ENCODE results near the gene ERC1.

Gene ERC1

GRCh38 chr12:1080520-1081223, 89.6 kb downstream of the ERC1 start (continued):
- TF ChIP-seq ZNF792 (tag by site-specific recombination; IDR thresholded peaks at IDR 0.05) (no peak), ZNF670 (tag by site-specific recombination; IDR thresholded peaks at IDR 0.05; ENCODE audit: low read depth) (no peak), ZBTB44 (tag by site-specific recombination; IDR thresholded peaks at IDR 0.05) (no peak), ZNF2 (tag by site-specific recombination; IDR thresholded peaks at IDR 0.05) (no peak), ZNF768 (tag by site-specific recombination; IDR thresholded peaks at IDR 0.05) (no peak), ZNF391 (tag by site-specific recombination; IDR thresholded peaks at IDR 0.05; ENCODE audit: borderline replicate concordance, low read depth) (no peak)

- TF ChIP-seq ZNF48 (tag by site-specific recombination; IDR thresholded peaks at IDR 0.05) (no peak), ZSCAN30 (tag by site-specific recombination; IDR thresholded peaks at IDR 0.05) (peak; percentile 17; the same call in 1 of the 2 replicates), ZNF350 (tag by site-specific recombination; IDR thresholded peaks at IDR 0.05) (no peak), PRDM1 (tag by site-specific recombination; IDR thresholded peaks at IDR 0.05) (0 out of 2 replicates have a peak, but pooled peaks have one; percentile 5), ZBTB17 (tag by site-specific recombination; IDR thresholded peaks at IDR 0.05) (peak; percentile 89), GFI1B (tag by site-specific recombination; IDR thresholded peaks at IDR 0.05) (peak; percentile 40; the same call in 1 of the 2 replicates), ZIC2 (tag by site-specific recombination; IDR thresholded peaks at IDR 0.05) (peak; percentile 57)
- no peaks in the 10 kb centered on the region for H3K9me3 ChIP-seq (ENCODE audit: control insufficient read depth, insufficient read depth, low read depth, low read length)
- peaks cover 5% of the 10 kb centered on the region for H3K4me1 ChIP-seq (ENCODE audit: control insufficient read depth, insufficient read depth, low read length)
- H3K4me3 ChIP-seq (ENCODE audit: low read depth, low read length): no peak overlapping the region
- POLR2A ChIA-PET: no interaction called here
- CTCF ChIA-PET: interaction anchor here (1.9 kb wide), 1 partner anchor 9 kb away, joined by 12 read pairs; no protein-coding TSS in a partner anchor
- no peak overlapping the region for H3K27ac ChIP-seq (ENCODE audit: extremely low read depth, low read depth, low read length)
- no peaks in the 10 kb centered on the region for H3K36me3 ChIP-seq (ENCODE audit: control insufficient read depth in 2 of 2, insufficient read depth in 1 of 2, low read length in 2 of 2)
Observed at GRCh38 chr12:1083151-1083888, 92.3 kb downstream of the ERC1 start.

- ChIA-PET CTCF (interaction anchor here (0.5 to 1.9 kb wide), 2 partner anchors 9 to 268 kb away, joined by 4 to 12 read pairs; no protein-coding TSS in a partner anchor), POLR2A (no interaction called here)
- H3K36me3 ChIP-seq (ENCODE audit: control insufficient read depth in 2 of 2, insufficient read depth in 1 of 2, low read length in 2 of 2): no peaks in the 10 kb centered on the region
- H3K4me3 ChIP-seq (ENCODE audit: low read depth, low read length): no peak overlapping the region
- H3K27ac ChIP-seq (ENCODE audit: extremely low read depth, low read depth, low read length): no peak overlapping the region
- no peaks in the 10 kb centered on the region for H3K9me3 ChIP-seq (ENCODE audit: control insufficient read depth, insufficient read depth, low read depth, low read length)
- H3K4me1 ChIP-seq (ENCODE audit: control insufficient read depth, insufficient read depth, low read length): peaks cover 5% of the 10 kb centered on the region
- TF ChIP-seq MYNN (tag by site-specific recombination; IDR thresholded peaks at IDR 0.05; ENCODE audit: borderline replicate concordance): peak; percentile 99
- no peak for TF ChIP-seq ZNF174 (tag by site-specific recombination; IDR thresholded peaks at IDR 0.05)
Observed at GRCh38 chr12:1083889-1084262, 92.9 kb downstream of the ERC1 start.

- ChIA-PET POLR2A (no interaction called here), CTCF (interaction anchor here (1.9 to 2.4 kb wide), 3 partner anchors 8 to 94 kb away, joined by 6 to 21 read pairs (median 12); no protein-coding TSS in a partner anchor)
- H3K4me3 ChIP-seq (ENCODE audit: low read depth, low read length): no peak overlapping the region
- H3K4me1 ChIP-seq (ENCODE audit: control insufficient read depth, insufficient read depth, low read length): 0 out of 2 replicates have a peak, but pooled peaks cover 5% of the 10 kb centered on the region
- 0 out of 2 replicates have a peak overlapping the region, but pooled peaks have one; percentile 16 for H3K27ac ChIP-seq (ENCODE audit: extremely low read depth, low read depth, low read length)
- H3K9me3 ChIP-seq (ENCODE audit: control insufficient read depth, insufficient read depth, low read depth, low read length): no peaks in the 10 kb centered on the region
- H3K36me3 ChIP-seq (ENCODE audit: control insufficient read depth in 2 of 2, insufficient read depth in 1 of 2, low read length in 2 of 2): no peaks in the 10 kb centered on the region; a peak in 1 of 3 replicates
- TF ChIP-seq PRDM4 (tag by site-specific recombination; IDR thresholded peaks at IDR 0.05): peak; percentile 32; the same call in 1 of the 2 replicates
- no peak for TF ChIP-seq GLI2 (tag by site-specific recombination; IDR thresholded peaks at IDR 0.05; ENCODE audit: borderline replicate concordance, low read depth)
- TF ChIP-seq PRDM2 (tag by site-specific recombination; IDR thresholded peaks at IDR 0.05; ENCODE audit: borderline replicate concordance): no peak
- 0 out of 2 replicates have a peak, but pooled peaks have one; percentile 20 for TF ChIP-seq PRDM1 (tag by site-specific recombination; IDR thresholded peaks at IDR 0.05)
Observed at GRCh38 chr12:1091350-1091749, 100.3 kb downstream of the ERC1 start.
